Cardiac septum (tissue), 1 donor: ENCODE data around the gene LRP8. TPM values are rescaled to one million over a fixed set of nuclear protein-coding genes. Genes with fewer than 3 reads are reported as not detected.
A peak's percentile ranks its signal among the peaks of the same experiment; 100 is the strongest.

Experiments used
- DNase-seq: peaks from one replicate; pipeline ENCODE4 v3.0.0-alpha.2; 2020; ENCODE audit warnings: low spot score
- intact Hi-C: fragments of 100-400 bp; cut with DNase I; formaldehyde crosslinking; loops from one replicate; pipeline ENCODE4 v1.14.0; 2022
- total RNA-seq: library from RNA; stranded (reverse); fragmentation: NEBNext Ultra II Directional; extraction: Animal tissue kit (Norgen Biotek cat#: 25700); gene quantifications from one replicate; pipeline ENCODE4 v1.2.1, GENCODE V29; 2021
- donor health status: DM: no; HTN: no; CAD: no.

Gene LRP8
- total RNA-seq, 1 donor from 2014 or later = 2.3 TPM

- peak; percentile 51 for DNase-seq
- intact Hi-C loops = no loop called here
Measured at GRCh38 chr1:53362270-53362669, 34.4 kb upstream of the LRP8 start.

DNA sequence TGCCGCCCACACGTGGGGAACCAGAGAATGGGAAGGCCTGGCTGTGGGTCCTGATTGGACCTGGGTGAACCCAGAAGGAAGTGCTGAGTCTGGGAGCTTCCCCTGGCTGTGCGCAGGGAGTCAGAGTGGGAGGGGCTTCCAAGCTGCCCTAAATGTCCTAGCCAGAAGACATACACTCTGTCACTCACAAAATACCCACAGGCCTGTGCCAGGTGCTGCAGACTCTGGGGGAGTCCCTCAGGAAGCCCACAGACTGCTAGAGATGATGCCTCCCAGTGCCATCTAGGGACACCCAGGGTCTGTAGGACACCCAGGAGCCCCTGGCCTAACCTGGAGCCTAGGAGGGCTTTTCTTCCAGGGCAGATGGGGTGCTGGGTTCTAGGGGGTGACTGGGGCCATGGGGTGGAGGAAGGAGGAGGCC lies 33.7 kb upstream of the LRP8 start:
- peak; percentile 55 for DNase-seq
- intact Hi-C loops = no loop called here

DNA sequence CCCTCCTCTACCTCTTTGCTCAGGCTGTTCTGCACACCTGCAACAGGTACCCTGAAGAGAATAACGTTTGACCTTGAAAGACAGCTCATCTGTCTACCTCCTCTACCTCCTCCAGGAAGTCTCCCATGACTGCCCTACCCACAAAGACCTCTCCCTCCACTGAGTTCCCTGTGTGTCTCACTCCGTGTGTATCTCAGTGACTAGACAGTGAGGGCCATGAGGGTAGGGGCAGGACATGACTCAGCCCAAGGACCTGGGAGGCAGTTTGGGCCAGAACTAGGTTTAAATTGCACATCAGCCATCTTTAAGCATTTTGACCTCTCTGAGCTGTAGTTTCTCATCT lies 32.0 kb upstream of the LRP8 start:
- DNase-seq = peak; percentile 12
- intact Hi-C loops = no loop called here

DNA sequence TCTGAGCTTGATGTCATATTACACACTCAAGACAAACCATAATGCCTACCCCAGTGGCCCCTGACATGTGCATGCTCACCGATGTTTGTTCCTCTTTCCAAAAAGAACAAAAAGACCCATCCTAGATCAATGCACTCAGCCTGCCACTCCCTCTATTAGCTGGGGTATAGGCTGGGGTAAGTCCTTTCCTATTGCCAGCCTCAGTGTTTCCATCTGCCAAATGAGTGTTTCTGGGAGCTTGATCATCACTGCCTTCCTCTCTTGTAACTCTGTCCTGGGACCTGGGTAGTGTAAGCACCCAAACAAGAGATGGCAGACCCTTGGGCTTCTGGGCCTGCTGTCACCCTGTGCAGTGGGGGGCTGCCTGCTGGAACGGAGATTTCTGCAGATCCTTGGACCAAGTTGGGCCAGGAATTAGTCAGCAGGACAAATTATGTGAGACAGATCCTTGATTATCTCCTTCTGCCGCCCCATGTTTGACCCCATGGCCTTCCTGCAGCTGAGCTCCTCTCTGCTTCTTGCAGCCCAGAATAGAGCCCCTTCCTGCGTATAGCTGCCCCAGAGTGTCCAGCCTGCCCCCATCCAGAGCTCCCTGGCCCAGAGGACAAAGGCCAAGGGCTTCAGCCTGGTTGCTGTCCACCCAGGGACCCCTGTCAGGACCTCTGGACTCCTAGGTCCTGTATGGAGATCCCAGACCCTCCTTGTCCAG lies 31.5 kb upstream of the LRP8 start:
- intact Hi-C loops = no loop called here
- DNase-seq = peak; percentile 36

GRCh38 chr1:53356637-53357036 lies 28.8 kb upstream of the LRP8 start:
- intact Hi-C loops = no loop called here

DNA sequence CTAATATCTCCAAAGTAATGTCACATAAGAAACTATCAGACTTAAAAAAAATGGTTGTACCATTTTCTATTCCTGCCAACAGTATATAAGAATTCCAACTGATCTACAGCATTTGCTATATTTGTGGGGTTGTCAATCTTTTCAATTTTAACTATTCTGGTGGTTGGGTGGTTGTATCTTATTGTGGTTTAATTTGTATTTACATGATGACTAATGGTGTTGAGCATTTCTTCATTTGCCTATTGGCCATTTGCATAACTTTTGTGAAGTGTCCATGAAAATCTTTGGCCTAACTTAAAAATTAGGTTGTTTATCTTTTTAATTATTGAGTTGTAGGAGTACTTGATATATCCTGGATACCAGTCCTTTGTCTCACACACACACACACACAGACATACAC lies 26.2 kb upstream of the LRP8 start:
- intact Hi-C loops = no loop called here
- DNase-seq = no peak

More at GRCh38 chr1:53356637-53357036, 28.8 kb upstream of the LRP8 start:
- DNase-seq = no peak

DNA sequence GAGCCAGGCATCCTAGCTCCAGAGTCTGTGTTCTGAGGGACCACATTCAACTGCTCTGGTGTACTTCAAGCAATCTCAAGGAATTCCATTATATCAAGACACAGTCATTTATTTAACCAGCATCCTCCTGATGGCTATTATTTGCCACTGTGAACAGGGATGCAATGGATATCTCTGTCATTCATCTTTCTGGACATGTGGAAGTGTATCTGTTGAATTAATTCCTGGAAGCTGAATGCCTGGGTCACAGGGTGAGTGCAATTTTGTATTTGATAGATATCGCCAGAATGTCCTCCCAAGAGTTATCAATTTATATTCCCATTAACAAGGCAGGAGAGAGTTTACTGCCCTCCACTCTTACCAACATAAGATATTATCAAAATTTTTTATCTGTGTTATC lies 24.7 kb upstream of the LRP8 start:
- DNase-seq = no peak
- intact Hi-C loops = no loop called here

- peak; percentile 26 for DNase-seq
- intact Hi-C loops = no loop called here
Measured at GRCh38 chr1:53350853-53351767, 23.2 kb upstream of the LRP8 start.

GRCh38 chr1:53349968-53350852 lies 22.3 kb upstream of the LRP8 start:
- intact Hi-C loops = no loop called here
- DNase-seq = peak; percentile 67

DNA sequence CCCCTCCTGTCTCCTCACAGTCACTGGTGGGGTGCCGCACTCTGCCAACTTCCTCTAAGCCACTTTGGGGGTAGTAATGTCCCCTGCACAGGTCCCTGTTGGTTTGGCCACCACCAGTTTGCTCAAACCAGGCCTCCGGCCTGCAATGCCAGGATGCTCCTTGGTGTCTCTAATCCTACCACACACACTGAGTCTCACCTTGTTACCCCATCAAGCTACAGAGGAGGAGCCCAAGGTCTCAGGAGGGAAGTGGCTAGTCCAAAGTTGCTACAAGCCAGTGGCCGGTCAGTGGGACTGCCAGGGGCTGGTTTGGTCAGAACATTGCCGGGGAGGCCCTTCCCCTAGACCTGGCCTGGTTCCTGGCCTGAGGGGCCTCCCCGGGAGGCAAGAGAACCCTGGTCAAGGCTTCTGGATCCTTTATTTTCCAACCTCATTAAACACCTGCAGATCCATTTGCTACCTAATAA lies 21.5 kb upstream of the LRP8 start:
- intact Hi-C loops = no loop called here
- DNase-seq = no peak

DNA sequence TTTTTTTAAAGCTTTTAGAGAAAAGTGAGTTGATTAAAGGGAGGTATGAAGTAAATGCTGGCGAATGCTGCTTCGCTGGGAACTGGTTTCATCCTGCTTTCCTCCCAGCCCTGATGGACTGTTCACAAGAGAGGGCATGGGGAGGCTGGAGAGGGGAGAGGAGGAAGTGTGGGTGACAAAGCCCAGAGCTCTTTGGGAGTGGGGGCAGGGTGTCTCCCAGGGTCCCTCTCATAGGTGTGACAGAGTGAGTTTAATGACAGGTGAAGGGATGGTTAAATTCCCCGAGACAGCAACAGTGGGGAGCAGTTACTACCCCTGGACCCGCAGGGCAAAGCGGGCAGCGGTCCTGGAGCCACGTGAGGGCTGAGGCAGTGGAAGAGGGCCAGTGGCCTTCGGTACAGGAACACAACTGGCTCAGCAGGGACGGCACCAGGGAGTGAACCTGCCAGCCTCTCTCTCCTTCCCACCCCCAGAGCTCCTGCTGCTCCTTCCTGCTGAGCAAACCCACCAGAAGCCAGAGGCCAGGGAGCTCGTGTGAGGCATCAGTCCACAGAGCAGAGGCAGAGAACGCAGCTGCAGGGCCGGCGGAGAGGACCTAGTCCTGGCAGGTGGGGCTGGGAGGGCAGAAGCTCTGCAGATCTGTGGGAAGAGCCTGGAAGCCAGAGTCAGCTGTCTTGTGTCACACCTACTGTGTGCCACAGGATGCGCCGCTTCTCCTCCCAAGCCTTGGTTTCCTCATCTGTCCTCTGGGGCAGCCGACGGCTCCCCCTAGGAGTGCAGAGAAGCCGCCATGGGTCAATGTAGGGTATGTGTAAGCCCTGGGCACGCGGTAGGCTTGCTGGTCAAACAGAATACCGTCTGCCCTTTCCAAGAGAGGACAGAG lies 20.9 kb upstream of the LRP8 start:
- intact Hi-C loops = no loop called here
- peak; percentile 64 for DNase-seq

- intact Hi-C loops = no loop called here
- no peak for DNase-seq
Measured at GRCh38 chr1:53346814-53347176, 18.9 kb upstream of the LRP8 start.

GRCh38 chr1:53345996-53346813 lies 18.3 kb upstream of the LRP8 start:
- intact Hi-C loops = no loop called here
- peak; percentile 31 for DNase-seq

- intact Hi-C loops = no loop called here
- DNase-seq = peak; percentile 63
Measured at GRCh38 chr1:53344921-53345838, 17.3 kb upstream of the LRP8 start.

GRCh38 chr1:53343831-53344668 lies 16.2 kb upstream of the LRP8 start:
- no peak for DNase-seq
- intact Hi-C loops = no loop called here

DNA sequence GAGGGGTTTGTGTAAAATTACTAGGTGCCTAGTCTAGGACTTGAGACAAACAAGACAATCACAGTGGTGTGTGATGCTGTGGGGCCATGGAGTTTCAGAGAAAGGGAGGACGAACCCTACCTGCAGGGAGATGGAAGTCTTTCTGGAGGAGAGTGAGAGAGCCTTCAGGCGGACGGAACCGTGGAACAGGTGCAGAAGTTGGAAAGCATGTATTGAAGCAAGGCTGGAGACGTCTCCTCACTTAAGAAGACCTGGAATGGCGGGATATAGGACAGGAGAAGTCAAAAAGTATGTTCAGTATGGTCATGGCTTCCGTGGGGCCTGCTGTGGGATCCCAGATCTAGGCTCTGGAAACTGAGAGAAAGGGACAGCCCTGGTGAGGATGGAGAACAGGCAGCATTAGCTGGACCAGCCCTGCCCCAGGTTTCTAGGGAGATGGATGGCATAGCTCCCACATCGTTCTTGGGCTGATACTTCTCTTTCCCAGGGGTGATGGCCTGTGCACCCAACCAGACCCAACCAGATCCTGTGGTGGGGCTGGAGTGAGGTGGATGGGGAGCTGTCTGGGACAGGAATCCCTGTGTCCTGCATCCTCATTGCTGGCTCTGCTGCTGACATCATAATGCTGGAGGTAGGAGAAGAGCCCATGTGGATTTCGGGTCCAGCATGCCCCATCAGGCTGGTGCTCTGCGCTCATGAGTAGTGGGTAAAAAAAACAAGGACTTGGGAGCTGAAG lies 15.0 kb upstream of the LRP8 start:
- intact Hi-C loops = no loop called here
- no peak for DNase-seq
